CD4-positive, alpha-beta T cell treated with Interleukin-12 subunit alpha and Interleukin-12 subunit beta, for 1 hour (primary cell): ENCODE measurements around the gene NEK7.

Experiments used
- DNase-seq: peaks from one replicate; pipeline ENCODE4 v3.0.0-alpha.2; 2020

NEK7 gene

GRCh38 chr1:198364471-198364870 lies 207.7 kb downstream of the NEK7 start:
- no peak for DNase-seq

- no peak for DNase-seq
These were observed 210.5 kb downstream of the NEK7 start for GRCh38 chr1:198367296-198367695.

GRCh38 chr1:198370996-198371395 lies 214.2 kb downstream of the NEK7 start:
- DNase-seq = no peak
